ENCODE data around the gene KCTD10. TPM values are rescaled to one million over a fixed set of nuclear protein-coding genes. Genes with fewer than 3 reads are reported as not detected.

Gene KCTD10
- total RNA-seq, 1 experiment from 2014 or later, result 41.5 TPM

DNA sequence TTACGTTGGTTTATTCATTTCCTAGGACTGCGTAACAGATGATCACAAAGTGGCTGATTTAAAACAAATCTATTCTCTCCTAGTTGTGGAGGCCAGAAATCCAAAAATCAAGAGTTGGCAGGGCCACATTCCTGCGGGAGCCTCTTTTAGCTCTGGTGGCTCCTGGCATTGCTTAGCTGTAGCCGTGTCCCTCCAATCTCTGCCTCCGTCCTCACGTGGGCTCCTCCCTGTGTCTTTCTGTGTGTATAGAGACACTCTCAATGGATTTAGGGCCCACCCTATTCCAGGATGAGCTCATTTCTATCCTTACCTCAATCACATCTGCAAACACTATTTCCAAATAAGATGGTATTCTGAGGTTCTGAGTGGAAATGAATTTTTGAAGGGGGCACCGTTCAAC lies 42.5 kb downstream of the KCTD10 start:
- Histone ChIP-seq H3K4me3 (ENCODE audit: low read depth, low read length) (no peak overlapping the region), H3K27me3 (replicated peaks; ENCODE audit: control insufficient read depth, insufficient read depth, low read length) (no peaks in the 10 kb centered on the region), H3K9me3 (no peaks in the 10 kb centered on the region), H3K36me3 (ENCODE audit: control insufficient read depth, insufficient read depth, low read length) (no peaks in the 10 kb centered on the region), H3K4me1 (no peaks in the 10 kb centered on the region)
- Mint-ChIP-seq H3K36me3 (ENCODE audit: insufficient read depth, unreplicated experiment) (no peaks in the 10 kb centered on the region), H3K9me3 (ENCODE audit: unreplicated experiment) (no peaks in the 10 kb centered on the region), H3K4me3 (ENCODE audit: unreplicated experiment) (no peak overlapping the region), H3K27me3 (ENCODE audit: insufficient read depth, unreplicated experiment) (no peaks in the 10 kb centered on the region), H3K4me1 (ENCODE audit: low read depth, unreplicated experiment) (no peaks in the 10 kb centered on the region), H3K27ac (ENCODE audit: unreplicated experiment) (no peak overlapping the region)
- no peak for DNase-seq
- no TSS peak for BruUV-seq (replicated peaks)
- TF ChIP-seq, protein P1, sequence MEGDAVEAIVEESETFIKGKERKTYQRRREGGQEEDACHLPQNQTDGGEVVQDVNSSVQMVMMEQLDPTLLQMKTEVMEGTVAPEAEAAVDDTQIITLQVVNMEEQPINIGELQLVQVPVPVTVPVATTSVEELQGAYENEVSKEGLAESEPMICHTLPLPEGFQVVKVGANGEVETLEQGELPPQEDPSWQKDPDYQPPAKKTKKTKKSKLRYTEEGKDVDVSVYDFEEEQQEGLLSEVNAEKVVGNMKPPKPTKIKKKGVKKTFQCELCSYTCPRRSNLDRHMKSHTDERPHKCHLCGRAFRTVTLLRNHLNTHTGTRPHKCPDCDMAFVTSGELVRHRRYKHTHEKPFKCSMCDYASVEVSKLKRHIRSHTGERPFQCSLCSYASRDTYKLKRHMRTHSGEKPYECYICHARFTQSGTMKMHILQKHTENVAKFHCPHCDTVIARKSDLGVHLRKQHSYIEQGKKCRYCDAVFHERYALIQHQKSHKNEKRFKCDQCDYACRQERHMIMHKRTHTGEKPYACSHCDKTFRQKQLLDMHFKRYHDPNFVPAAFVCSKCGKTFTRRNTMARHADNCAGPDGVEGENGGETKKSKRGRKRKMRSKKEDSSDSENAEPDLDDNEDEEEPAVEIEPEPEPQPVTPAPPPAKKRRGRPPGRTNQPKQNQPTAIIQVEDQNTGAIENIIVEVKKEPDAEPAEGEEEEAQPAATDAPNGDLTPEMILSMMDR (IDR thresholded peaks at IDR 0.05; ENCODE audit: insufficient read depth in 1 of 2, low read depth in 1 of 2, low read length in 1 of 2, severe bottlenecking in 1 of 2, unreplicated experiment in 1 of 2), result no peak
- intact Hi-C loops (cut with micrococcal nuclease; ENCODE audit: unreplicated experiment), result loop anchor here (5.0 kb wide), 1 partner anchor 43 kb away; the partner anchor contains the start of genes KCTD10 and UBE3B
- CTCF ChIA-PET, result interaction anchor here (1.1 to 2.2 kb wide), 2 partner anchors 27 to 357 kb away, joined by 5 to 12 read pairs; no protein-coding TSS in a partner anchor
- POLR2A ChIA-PET, result interaction anchor here (0.6 kb wide), 1 partner anchor 87 kb away, joined by 8 read pairs; no protein-coding TSS in a partner anchor

DNA sequence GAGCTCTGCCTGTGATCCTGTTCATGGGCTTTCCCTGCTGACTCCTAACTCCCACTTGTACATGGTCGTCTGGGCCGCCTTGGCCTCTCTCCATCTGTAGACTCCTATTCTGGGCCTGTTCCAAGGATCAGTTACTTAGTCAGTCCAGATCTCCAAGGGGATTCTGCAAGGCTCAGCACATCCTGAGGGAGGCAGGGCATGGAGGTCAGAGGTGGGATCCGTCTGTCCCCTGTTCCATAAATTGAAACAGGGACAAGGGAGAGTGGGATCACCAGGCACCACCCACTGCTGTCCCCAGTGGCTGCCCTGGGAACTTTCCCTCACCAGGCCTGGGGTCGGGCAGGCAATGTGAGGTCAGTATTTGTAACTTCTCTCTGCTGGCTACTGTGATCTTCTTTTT lies 43.5 kb downstream of the KCTD10 start:
- no peak overlapping the region for H3K27ac Mint-ChIP-seq (ENCODE audit: unreplicated experiment)
- peak; percentile 38 to 44 for DNase-seq
- no TSS peak for BruUV-seq (replicated peaks)
- TF ChIP-seq, protein P1 (IDR thresholded peaks at IDR 0.05; ENCODE audit: insufficient read depth in 1 of 2, low read depth in 1 of 2, low read length in 1 of 2, severe bottlenecking in 1 of 2, unreplicated experiment in 1 of 2), result peak; percentile 32 to 38
- H3K4me3 Mint-ChIP-seq (ENCODE audit: unreplicated experiment), result no peak overlapping the region
- Histone ChIP-seq H3K4me1 (no peaks in the 10 kb centered on the region), H3K36me3 (ENCODE audit: control insufficient read depth, insufficient read depth, low read length) (no peaks in the 10 kb centered on the region), H3K9me3 (no peaks in the 10 kb centered on the region), H3K27me3 (replicated peaks; ENCODE audit: control insufficient read depth, insufficient read depth, low read length) (no peaks in the 10 kb centered on the region), H3K4me3 (ENCODE audit: low read depth, low read length) (no peak overlapping the region)
- ChIA-PET CTCF (interaction anchor here (0.6 to 2.2 kb wide), 8 partner anchors 11 to 416 kb away, joined by 3 to 12 read pairs (median 3); no protein-coding TSS in a partner anchor), POLR2A (interaction anchor here (1.0 kb wide), 1 partner anchor 44 kb away, joined by 4 read pairs; the partner anchor contains the start of genes KCTD10 and UBE3B)
- H3K36me3 Mint-ChIP-seq (ENCODE audit: insufficient read depth, unreplicated experiment), result no peaks in the 10 kb centered on the region
- H3K27me3 Mint-ChIP-seq (ENCODE audit: insufficient read depth, unreplicated experiment), result no peaks in the 10 kb centered on the region
- H3K9me3 Mint-ChIP-seq (ENCODE audit: unreplicated experiment), result no peaks in the 10 kb centered on the region
- no peaks in the 10 kb centered on the region for H3K4me1 Mint-ChIP-seq (ENCODE audit: low read depth, unreplicated experiment)
- intact Hi-C loops (cut with micrococcal nuclease; ENCODE audit: unreplicated experiment), result loop anchor here (5.0 kb wide), 1 partner anchor 44 kb away; the partner anchor contains the start of genes KCTD10 and UBE3B

DNA sequence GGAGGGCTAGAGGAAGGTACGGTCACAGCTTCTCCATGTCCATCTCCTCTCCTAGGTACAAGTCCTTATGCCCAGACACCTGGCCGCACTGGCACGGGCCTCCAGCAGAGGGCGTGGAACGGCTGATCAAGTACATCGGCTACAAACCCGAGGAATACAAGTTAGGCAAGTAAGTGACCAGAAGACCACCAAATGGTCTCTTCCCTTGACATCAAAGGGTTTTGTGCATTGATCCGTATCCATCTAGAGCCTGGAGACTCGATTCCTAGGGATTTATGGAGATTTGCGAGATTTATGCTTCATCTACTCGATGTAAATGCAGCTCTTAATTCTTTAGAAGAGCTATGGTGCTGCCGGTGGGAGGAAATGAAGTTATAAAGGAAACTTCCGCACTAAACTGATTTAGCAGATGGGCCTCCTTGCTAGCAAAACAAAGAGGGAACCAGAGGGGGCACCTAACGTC lies 44.2 kb downstream of the KCTD10 start:
- Mint-ChIP-seq H3K9me3 (ENCODE audit: unreplicated experiment) (no peaks in the 10 kb centered on the region), H3K36me3 (ENCODE audit: insufficient read depth, unreplicated experiment) (no peaks in the 10 kb centered on the region), H3K27ac (ENCODE audit: unreplicated experiment) (no peak overlapping the region), H3K4me1 (ENCODE audit: low read depth, unreplicated experiment) (no peaks in the 10 kb centered on the region), H3K4me3 (ENCODE audit: unreplicated experiment) (no peak overlapping the region), H3K27me3 (ENCODE audit: insufficient read depth, unreplicated experiment) (no peaks in the 10 kb centered on the region)
- no peaks in the 10 kb centered on the region for H3K9me3 ChIP-seq
- H3K27me3 ChIP-seq (replicated peaks; ENCODE audit: control insufficient read depth, insufficient read depth, low read length), result no peaks in the 10 kb centered on the region
- POLR2A ChIA-PET, result interaction anchor here (1.0 kb wide), 1 partner anchor 44 kb away, joined by 4 read pairs; the partner anchor contains the start of genes KCTD10 and UBE3B
- intact Hi-C loops (cut with micrococcal nuclease; ENCODE audit: unreplicated experiment), result loop anchor here (1.0 to 5.0 kb wide), 2 partner anchors 28 to 44 kb away; partner anchors contain the start of genes KCTD10 and UBE3B
- no peaks in the 10 kb centered on the region for H3K4me1 ChIP-seq
- DNase-seq, result peak; percentile 89 to 90
- no peak overlapping the region for H3K4me3 ChIP-seq (ENCODE audit: low read depth, low read length)
- TF ChIP-seq, protein P1 (IDR thresholded peaks at IDR 0.05; ENCODE audit: insufficient read depth in 1 of 2, low read depth in 1 of 2, low read length in 1 of 2, severe bottlenecking in 1 of 2, unreplicated experiment in 1 of 2), result peak; percentile 79 to 94
- no peaks in the 10 kb centered on the region for H3K36me3 ChIP-seq (ENCODE audit: control insufficient read depth, insufficient read depth, low read length)
- CTCF ChIA-PET, result interaction anchor here (0.6 to 2.2 kb wide), 11 partner anchors 10 to 416 kb away, joined by 3 to 12 read pairs (median 3); no protein-coding TSS in a partner anchor
- BruUV-seq (replicated peaks), result no TSS peak

Measured in Caco-2 (cell line).